Head of caudate nucleus (tissue), 42 donors: ENCODE results near the gene HDAC1.

Experiments
- DNase-seq, 42 donors: peaks; one replicate each; pipeline versions ENCODE4 v3.0.0 to v3.0.0-alpha.2; 2020 to 2021; ENCODE audit warnings: mixed read lengths in 7 of 42
- intact Hi-C: fragments of 100-400 bp; cut with DNase I; formaldehyde crosslinking; loops from one replicate; pipeline ENCODE4 v1.15.0; 2022

Gene HDAC1

DNA sequence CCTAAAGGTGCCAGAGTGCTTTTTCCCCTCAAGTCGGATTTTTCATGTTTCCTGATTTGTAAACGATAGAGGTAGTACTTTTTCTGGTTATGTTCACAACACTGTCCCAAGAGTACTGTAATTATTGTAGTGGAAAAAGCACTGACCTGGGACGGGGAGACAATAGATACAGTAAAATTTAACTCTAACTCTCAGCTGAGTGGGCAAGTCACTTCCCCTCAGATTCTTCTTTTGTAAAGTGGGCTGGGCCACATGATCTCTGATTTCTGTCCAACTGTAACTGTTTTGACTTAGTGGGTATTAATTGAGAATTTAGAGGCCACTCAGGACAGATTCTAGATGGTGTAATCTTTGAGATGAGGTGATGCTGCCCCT is 25.0 kb downstream of the HDAC1 start:
- intact Hi-C loops: no loop called here
- DNase-seq: no peak

DNA sequence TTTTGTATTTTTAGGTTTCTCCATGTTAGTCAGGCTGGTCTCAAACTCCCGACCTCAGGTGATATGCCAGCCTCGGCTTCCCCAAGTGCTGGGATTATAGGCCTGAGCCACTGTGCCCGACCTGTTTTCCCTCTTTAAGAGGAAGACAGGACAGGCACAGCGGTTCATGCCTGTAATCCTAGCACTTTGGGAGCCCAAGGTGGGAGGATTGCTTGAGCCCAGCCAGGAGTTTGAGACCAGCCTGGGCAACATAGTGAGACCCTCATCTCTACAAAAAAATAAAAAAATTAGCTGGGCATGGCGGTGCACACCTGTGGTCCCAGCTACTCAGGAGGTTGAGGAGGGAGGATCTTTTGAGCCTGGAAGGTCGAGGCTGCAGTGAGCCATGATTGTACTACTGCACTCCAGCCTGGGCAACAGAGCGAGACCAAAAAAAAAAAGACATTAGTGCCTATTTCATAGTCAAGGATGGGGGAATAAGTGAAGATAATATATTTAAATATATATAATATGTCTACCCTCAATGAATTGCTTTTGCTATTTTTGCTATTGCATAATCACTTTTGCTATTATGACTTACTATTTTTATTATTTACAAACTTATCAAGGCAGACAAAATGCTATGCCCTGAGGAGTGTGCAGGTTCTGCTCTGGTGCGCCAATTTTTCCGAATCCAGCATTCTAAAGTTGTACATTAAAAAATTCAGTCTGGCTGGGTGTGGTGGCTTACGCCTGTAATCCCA is 26.4 kb downstream of the HDAC1 start:
- no peak for DNase-seq
- intact Hi-C loops: no loop called here

DNA sequence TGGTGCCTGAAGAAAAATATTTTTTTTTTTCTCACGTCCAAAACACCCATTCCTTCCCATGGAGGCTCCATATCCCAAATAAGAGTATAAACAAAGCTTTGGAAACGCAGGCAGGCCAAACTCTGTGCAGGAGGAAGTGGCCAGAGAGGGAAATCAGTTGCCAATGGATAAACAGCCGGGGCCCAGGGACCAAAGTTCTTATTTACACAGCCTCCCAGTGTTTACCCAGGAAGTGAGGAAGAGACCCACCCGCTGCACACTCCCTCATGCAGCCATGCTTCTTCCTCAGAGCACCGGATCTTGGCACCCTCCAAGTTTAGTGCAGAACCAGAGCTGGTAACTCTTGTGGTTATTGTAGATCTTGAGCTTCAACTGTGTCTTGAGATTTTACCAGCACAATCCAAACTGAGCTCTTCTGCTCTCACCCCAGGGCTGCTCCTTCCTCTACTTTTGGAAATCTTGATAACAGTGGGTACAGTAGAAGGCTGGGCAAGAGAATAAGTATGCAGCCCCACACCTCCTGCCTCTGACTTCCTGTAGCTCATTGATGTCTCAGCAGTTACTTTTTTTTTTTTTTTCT is 29.9 kb downstream of the HDAC1 start:
- DNase-seq: no peak
- intact Hi-C loops: no loop called here

DNA sequence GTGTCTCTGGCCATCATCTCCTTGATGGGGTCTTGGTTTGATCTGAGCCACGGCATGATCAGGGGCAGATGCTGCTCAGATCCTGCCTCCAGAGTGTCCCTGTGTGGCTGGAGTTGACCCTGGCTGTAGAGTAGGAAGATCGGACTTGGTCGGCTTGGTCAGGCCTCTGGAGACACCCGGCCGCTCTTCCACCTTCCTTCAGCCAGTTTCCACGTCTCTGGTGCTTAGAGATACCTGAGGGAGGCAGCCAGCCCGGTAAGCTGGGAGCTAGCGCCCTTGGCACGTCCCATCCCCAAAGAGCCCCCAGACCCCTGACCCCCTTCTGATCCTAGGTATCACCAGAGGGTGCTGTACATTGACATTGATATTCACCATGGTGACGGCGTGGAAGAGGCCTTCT is 35.3 kb downstream of the HDAC1 start:
- DNase-seq: no peak
- intact Hi-C loops: no loop called here

DNA sequence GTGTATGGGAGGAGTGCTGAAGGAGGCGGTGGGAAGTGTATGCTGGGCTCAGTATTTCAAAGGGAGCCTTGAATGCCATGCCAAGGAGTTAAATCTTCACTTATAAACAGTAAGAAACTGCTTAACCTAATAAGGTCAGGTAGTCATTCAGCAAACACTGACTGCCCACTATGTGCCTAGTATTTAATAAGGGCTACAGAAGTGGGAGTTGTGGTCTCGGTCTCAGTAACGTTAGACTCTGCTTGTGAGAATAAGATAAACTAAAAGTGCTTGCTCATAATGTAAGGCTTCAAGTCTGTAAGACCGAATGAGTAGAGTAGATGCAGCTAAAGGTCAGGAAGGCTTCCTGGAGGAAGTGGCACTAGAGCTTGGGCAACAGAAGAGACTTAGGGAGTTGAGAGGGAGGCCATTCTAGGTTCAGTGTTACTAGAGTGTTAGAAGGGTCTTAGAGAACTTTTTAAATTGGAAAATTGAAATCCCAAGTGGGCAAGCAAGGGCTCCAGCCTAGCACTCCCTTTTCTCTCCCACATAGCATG is 38.1 kb downstream of the HDAC1 start:
- no peak for DNase-seq
- intact Hi-C loops: no loop called here

DNA sequence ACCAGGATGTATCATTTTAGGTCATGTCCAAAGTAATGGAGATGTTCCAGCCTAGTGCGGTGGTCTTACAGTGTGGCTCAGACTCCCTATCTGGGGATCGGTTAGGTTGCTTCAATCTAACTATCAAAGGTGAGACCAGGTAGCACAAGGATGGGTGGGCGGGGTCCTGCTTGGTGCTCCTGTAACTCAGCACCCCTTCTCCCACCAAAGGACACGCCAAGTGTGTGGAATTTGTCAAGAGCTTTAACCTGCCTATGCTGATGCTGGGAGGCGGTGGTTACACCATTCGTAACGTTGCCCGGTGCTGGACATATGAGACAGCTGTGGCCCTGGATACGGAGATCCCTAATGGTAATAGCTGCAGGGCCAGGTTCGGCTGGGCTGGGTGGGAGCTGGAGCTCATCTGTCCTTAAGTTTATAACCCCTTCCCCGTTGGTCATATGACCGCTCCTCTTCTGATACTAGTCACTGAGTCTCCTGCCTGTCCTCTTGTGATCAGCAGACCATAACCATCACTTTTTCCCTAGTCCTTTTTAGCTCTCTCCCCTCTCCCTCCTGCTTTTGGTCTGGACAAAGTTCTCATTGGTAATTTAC is 38.8 kb downstream of the HDAC1 start:
- intact Hi-C loops: no loop called here
- no peak for DNase-seq

DNA sequence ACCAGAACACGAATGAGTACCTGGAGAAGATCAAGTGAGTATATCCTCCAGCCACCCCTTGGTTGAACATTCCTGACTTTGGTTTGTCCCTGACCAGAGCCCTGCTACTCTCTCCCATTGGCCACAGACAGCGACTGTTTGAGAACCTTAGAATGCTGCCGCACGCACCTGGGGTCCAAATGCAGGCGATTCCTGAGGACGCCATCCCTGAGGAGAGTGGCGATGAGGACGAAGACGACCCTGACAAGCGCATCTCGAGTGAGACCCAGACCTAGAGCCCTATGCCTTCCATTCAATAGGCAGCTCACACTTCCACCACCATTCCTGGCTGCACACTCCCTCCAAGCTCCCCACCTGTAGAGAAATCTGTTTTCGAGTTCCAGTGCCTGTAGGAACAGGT is 39.7 kb downstream of the HDAC1 start:
- no peak for DNase-seq
- intact Hi-C loops: no loop called here

DNA sequence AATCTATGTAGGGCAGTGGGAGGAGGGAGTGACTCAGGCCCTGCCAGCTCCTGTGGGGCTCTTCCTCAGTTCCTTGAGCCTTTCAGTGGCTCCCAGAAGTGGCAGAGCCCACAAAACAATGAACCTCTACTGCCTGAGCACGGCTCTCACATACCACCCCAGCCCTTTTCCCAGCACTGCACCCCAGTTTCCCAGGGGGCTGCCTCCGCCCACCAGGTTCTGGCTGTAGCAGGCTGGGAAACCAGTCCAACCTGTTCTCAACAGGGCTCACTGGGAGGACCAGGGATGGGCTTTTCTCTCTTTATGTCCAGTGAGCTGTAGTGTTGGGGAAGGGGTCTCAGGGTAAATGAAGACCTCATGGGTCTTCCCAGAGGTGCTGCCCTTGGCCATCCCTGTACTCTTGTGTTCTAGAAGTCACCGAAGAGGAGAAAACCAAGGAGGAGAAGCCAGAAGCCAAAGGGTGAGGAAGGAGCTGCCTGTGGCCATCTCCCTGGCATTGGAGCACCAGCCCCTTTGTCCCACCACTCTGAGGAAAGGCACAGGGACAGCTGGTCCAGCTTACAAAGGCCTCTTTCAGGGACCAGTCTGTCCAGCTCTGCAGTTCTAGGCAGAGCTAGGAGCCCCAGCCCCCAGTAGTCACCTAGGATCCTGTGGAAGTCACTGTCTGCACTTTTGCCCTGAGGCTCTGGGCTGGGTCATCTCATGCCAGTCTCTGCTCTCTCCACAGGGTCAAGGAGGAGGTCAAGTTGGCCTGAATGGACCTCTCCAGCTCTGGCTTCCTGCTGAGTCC is 40.6 kb downstream of the HDAC1 start:
- intact Hi-C loops: no loop called here
- DNase-seq: peak in 26 of 42 donors; percentile 32 to 74 (median 54)

DNA sequence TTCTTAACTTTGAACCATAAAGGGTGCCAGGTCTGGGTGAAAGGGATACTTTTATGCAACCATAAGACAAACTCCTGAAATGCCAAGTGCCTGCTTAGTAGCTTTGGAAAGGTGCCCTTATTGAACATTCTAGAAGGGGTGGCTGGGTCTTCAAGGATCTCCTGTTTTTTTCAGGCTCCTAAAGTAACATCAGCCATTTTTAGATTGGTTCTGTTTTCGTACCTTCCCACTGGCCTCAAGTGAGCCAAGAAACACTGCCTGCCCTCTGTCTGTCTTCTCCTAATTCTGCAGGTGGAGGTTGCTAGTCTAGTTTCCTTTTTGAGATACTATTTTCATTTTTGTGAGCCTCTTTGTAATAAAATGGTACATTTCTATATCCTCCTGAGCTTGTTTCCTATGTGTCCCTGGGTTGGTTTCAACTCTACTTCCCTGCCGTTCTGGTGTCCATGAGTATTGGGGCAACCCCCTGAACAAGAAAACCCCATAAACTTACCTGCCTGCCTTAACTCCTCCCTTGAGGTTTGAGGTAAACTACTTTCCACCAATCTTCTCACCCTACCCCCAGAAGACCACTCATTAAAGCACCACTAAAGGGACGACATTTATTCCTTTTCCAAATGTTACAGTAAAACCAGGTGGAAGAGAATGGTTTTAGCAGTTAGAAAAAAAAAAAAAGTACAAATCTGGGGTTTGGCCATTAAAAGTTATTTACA is 41.5 kb downstream of the HDAC1 start:
- DNase-seq: no peak
- intact Hi-C loops: no loop called here

DNA sequence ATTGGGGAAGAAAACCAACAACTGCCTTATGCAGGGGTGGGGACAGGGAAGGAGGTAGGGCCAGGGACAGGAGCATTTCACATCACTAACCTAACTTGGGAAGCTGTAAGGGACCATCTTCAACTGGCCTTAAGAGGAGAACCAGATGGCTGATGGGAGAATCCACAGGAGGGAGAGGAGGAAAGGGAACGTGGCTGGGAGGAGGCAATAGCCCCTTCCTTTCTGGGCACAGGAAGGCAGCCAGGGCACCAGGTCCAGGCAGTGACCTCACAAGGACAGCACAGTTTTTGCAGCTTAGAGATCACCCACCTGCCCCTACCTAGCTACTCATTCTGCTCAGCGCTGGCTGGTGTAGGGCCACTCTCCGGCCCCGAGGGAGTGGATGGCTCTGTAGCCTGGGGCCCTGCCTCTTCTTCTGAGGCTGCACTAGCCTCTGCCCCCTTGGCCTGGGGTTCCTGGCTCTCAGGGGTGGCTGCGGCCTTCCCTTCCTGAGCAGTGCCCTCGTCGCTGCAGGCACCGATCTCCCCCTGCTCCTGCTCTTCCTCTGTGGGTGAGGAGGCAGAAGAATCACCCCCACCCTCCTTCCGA is 42.5 kb downstream of the HDAC1 start:
- DNase-seq: peak in 1 of 42 donors; percentile 13
- intact Hi-C loops: no loop called here

DNA sequence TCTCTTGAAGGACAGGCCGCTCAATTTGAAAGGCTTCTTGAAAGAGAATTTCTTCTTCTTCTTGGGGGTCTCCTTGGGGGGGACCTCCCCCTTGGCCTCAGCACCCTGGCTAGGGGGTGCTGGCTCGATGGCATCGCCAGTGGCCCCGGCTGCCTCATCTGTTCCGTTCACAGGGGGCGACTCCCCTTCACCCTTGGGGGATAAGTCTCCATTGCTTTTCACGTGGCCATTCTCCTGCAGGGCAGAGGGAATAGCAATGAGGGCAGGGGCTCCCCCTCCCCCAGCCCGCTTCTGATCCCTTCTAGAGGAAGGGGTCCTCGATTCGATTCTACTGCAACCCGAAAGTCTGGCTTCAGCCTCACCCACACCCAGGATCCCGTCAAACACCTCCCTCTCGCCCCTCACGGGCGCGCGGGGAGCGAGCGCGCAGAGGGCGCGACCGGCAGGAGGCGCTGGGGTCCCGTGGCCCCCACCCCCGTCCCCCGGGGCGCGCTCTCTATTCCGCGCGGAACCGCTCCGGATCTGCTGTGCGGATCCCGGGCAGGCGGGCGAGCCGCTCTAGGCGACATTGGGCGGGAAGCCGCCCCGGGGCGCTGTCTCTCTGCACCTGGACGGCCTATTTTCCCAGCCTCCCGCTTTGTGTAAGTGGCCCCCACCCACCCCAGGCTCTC is 43.1 kb downstream of the HDAC1 start:
- intact Hi-C loops: no loop called here
- DNase-seq: peak in 37 of 42 donors; percentile 34 to 83 (median 60)

DNA sequence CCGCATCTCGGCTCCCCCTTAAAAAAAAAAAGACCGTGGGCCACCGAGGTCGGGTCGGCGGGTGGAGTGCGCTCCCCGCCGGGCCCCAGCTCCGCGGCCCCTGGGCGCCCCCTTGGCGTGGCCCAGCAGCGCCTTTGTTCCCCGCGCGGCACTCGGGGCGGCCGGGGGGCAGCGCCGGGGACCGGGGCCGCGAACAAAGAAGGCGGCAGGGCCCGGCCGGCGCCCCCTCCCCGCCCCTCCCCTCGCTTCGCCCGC is 43.6 kb downstream of the HDAC1 start:
- intact Hi-C loops: no loop called here
- DNase-seq: no peak

DNA sequence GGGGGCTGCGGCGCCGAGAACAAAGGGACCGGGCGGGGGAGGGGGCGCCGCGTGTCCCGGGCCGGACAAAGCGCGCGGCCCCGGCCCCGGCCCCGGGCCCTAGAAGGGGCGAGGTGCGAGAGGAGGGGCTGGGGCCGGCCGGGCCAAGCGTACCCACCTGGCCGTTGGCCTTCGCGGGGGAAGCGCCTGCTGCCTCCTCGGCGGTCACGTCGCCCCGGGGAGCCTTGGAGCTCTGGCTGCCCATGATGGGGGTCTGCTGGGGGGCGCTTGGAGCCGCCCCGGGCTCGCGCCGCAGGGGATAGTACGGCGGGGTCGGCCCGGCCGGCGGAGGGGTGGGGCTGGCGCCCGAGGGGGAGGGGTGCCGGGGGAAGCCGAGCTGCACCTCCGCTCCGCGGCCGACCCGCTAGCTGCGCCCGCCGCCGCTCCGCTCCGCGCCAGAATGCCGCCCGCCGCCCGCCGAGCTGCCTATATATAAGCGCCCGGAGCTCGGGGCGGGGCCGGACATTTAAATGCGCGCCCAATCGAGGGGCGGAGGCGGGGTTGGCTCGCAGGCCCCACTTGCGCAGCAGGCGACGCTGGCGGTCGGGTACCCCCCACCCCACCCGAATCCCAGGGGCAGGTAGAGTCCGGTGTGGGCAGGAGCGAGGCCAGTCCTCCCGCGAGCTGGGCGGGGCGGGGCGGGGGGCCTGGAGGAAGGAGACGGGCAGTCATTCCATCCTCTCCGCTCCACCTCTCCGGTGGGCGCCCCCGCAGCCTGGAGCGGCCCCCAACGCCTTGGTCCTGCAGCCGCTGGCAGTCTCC is 44.1 kb downstream of the HDAC1 start, which contains the start of gene MARCKSL1:
MARCKSL1 (minus strand) TSS at position 444 of the 801 bp plus-strand sequence; CDS start at position 244, 200 bp downstream.
- intact Hi-C loops: no loop called here
- DNase-seq: peak; percentile 71 to 95 (median 88)

DNA sequence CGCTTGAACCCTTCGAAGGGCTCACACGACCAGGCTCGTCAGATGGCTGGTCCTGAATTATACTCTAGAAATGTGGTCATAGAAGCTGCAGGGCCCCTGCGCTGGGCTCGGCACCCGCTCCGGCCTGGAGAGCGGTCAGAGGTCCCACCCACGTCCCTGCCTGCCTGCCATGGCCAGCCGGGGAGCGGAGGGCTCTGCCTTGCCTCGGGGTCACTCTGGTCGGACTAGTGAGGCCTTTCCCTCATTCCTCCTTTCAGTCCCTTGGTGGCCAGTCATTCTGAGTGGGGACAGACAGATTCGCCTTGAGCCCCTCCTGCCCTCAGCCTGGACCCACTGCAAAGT is 44.7 kb downstream of the HDAC1 start:
- peak in 3 of 42 donors; percentile 25 to 54 (median 46) for DNase-seq
- intact Hi-C loops: no loop called here

DNA sequence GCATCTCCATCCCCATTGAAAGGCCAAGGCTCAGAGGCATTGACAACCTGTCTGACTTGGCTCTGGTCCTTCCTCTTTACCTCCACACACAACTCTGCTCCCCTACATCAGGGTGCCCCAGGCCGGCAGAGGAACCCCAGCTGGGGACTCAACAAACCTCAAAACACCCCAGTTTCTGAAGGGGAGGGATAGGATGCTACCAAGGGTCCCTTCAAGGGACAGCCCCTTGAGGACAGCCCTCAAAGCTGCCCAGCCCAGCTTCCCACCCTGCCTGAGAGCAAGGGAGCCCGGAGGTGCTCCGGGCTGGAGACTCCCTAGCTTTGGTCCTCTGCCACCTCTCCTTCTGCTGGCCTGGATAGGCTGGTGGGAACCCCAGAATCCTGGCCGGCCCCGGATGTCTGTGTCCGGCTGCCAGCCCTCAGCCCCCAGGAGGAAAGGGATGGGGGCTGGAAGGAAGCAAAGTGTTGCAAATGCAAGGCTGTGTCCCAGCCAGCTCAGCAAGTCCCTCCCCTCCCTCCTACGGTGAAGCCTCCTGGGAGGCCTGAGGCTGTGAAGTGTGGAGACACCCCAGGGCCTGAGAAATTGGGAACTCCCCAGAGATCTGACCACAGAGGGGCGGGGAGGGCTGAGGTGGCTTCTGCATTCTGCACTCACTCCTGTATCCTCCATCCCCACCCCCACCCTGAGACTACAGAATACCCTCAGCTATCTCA is 45.2 kb downstream of the HDAC1 start:
- intact Hi-C loops: no loop called here
- DNase-seq: peak in 10 of 42 donors; percentile 18 to 59 (median 40)

DNA sequence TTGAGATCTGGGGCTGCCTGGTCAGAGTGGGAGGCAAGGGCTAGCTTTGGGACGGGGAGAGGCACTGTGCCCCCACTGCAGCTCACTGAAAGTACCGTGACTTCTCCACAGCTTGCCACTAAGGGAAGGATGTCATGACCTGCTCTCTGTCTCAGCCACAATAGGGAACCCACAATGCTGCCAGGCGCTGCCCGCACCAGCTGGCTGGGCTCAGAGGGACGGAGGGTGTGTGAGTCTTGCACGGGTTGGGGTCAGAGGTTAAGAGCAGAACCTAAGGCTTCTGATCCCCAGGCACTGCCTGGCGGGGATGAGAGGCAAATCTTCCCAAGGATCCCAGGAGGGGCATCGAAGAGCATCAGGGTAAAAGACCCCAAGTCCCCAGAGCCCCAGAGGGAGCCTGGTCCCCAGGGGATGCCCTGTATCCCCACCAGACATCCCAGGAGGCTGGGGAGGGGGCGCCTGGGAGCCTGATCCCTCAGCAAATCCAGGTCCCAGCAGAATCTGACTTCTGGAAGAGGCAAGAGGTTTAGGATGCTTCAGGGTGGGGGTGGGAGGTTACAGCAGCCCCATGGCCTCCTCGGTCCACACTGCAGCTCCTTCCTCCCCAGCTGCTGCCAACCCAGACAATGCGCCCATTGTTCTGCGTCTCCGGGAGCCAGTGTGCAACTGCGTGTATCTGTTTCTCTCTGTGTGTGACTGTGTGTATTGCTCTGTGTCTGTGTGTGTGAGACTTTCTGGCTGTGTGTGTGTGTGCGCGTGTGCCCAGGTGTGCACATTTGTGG is 46.2 kb downstream of the HDAC1 start:
- peak; percentile 73 to 96 (median 90) for DNase-seq
- intact Hi-C loops: no loop called here
